ENCODE data around the gene SUCLG1. TPM values are rescaled to one million over a fixed set of nuclear protein-coding genes. Genes with fewer than 3 reads are reported as not detected.

The SUCLG1 gene
- total and polyA plus RNA-seq, 2 of the 8 experiments (the other 6 are each of a cell fraction or from before 2014, with no cell fraction given), result 19.9 to 40.0 TPM

- H4K5ac ChIP-seq (ENCODE audit: insufficient read length, low read depth, low read length), result no peak overlapping the region
- H3K27me3 ChIP-seq (replicated peaks in 1 of 4; ENCODE audit: control insufficient read depth in 3 of 4, extremely low read depth in 1 of 4, insufficient read depth in 3 of 4, low read length in 3 of 4), result no peaks in the 10 kb centered on the region
- no peak overlapping the region for H2AK5ac ChIP-seq (ENCODE audit: low read depth, low read length)
- no peak overlapping the region for H2BK12ac ChIP-seq (ENCODE audit: low read depth, low read length)
- H3K4me3 ChIP-seq (ENCODE audit: extremely low read depth in 1 of 4, insufficient read depth in 2 of 4, low read depth in 3 of 4, low read length in 4 of 4), result no peak overlapping the region
- no peak overlapping the region for H2BK20ac ChIP-seq (ENCODE audit: low read length)
- no peaks in the 10 kb centered on the region for H4K20me1 ChIP-seq (replicated peaks in 1 of 2; ENCODE audit: control insufficient read depth in 1 of 2, insufficient read depth in 2 of 2, low read length in 2 of 2)
- no peak overlapping the region for H2AFZ ChIP-seq (ENCODE audit: low read length)
- H3K79me2 ChIP-seq (ENCODE audit: control insufficient read depth in 1 of 2, insufficient read depth in 2 of 2, low read length in 2 of 2), result no peaks in the 10 kb centered on the region
- no peaks in the 10 kb centered on the region; the same call in 1 of the 2 replicates for H3K23me2 ChIP-seq (ENCODE audit: low read depth, low read length)
- no peak overlapping the region for H3K14ac ChIP-seq (ENCODE audit: insufficient read length)
- no peak overlapping the region for H3K23ac ChIP-seq (ENCODE audit: insufficient read length)
- H2BK15ac ChIP-seq (ENCODE audit: low read length), result no peak overlapping the region
- no peaks in the 10 kb centered on the region for H3K79me1 ChIP-seq (ENCODE audit: low read depth, low read length)
- H3K9me3 ChIP-seq (ENCODE audit: insufficient read depth in 2 of 2, low read depth in 1 of 2, low read length in 1 of 2), result no peaks in the 10 kb centered on the region
- no peaks in the 10 kb centered on the region for H3K36me3 ChIP-seq (ENCODE audit: control insufficient read depth in 2 of 4, insufficient read depth in 4 of 4, low read length in 3 of 4)
- H3K56ac ChIP-seq (replicated peaks; ENCODE audit: insufficient read length, low read depth, low read length), result no peak overlapping the region
- POLR2A ChIA-PET (ENCODE audit: partially characterized antibody), result no interaction called here
- H3K4ac ChIP-seq (replicated peaks; ENCODE audit: insufficient read length, low read depth, low read length), result no peak overlapping the region
- FAIRE-seq (no peak), DNase-seq (ENCODE audit: low read depth in 1 of 2, low spot score in 2 of 2) (no peak)
- H2BK120ac ChIP-seq (replicated peaks; ENCODE audit: low read depth, low read length), result no peak overlapping the region
- CTCF ChIA-PET (ENCODE audit: partially characterized antibody), result no interaction called here
- no peak overlapping the region for H3K18ac ChIP-seq (ENCODE audit: extremely low read depth, low read length)
- H3K4me1 ChIP-seq (replicated peaks in 1 of 4; ENCODE audit: control insufficient read depth in 3 of 4, insufficient read depth in 4 of 4, low read length in 3 of 4), result no peaks in the 10 kb centered on the region
- H3K9ac ChIP-seq (replicated peaks in 1 of 4; ENCODE audit: extremely low read depth in 1 of 4, low read depth in 3 of 4, low read length in 3 of 4), result no peak overlapping the region
- H3K4me2 ChIP-seq (ENCODE audit: insufficient read depth in 1 of 2, low read depth in 2 of 2, low read length in 2 of 2), result no peak overlapping the region
- no peak overlapping the region for H2BK5ac ChIP-seq (ENCODE audit: low read depth, low read length)
- H3K27ac ChIP-seq (ENCODE audit: low read depth, low read length), result no peak overlapping the region
- no peak overlapping the region for H4K8ac ChIP-seq (ENCODE audit: extremely low read depth, insufficient read depth, low read length)
- H4K91ac ChIP-seq (replicated peaks; ENCODE audit: insufficient read length, low read length), result no peak overlapping the region
- TF ChIP-seq CHD7 (IDR thresholded peaks at IDR 0.05; ENCODE audit: insufficient replicate concordance, low read length) (no peak), GTF2F1 (IDR thresholded peaks at IDR 0.05; ENCODE audit: borderline replicate concordance, low read depth, low read length) (no peak)
Measured at GRCh38 chr2:84380875-84381274, 78.2 kb downstream of the SUCLG1 start.

Measured in H1 (cell line).